Esophagus (tissue), 2 donors: ENCODE data around the gene TKFC. TPM values are rescaled to one million over a fixed set of nuclear protein-coding genes. Genes with fewer than 3 reads are reported as not detected.
"Not testable (repeated sequence)": the region's sequence is repeated elsewhere in the genome, so short reads cannot be mapped to it uniquely, and the experiment has no call there.

Experiments used
- H3K27ac ChIP-seq, 2 donors: one replicate each; pipeline ENCODE4 v1.5.1; 2013; ENCODE audit warnings: low read depth in 2 of 2, mild to moderate bottlenecking in 2 of 2, inconsistent platforms in 1 of 2, low read length in 1 of 2, moderate library complexity in 1 of 2
- H3K27me3 ChIP-seq, 2 donors: one replicate each; pipeline ENCODE4 v1.6.1; 2013; ENCODE audit warnings: low read length in 2 of 2, control low read depth in 1 of 2, mild to moderate bottlenecking in 1 of 2; ENCODE audit not compliant: insufficient read depth in 2 of 2, control insufficient read depth in 1 of 2
- H3K36me3 ChIP-seq, 2 donors: one replicate each; pipeline ENCODE4 v1.6.1; 2013; ENCODE audit warnings: low read length in 1 of 2; ENCODE audit not compliant: control insufficient read depth in 2 of 2, insufficient read depth in 2 of 2
- H3K4me1 ChIP-seq, 2 donors: one replicate each; pipeline ENCODE4 v1.6.1; 2013; ENCODE audit warnings: low read length in 1 of 2; ENCODE audit not compliant: control insufficient read depth in 2 of 2, insufficient read depth in 2 of 2
- H3K4me3 ChIP-seq, 2 donors: one replicate each; pipeline ENCODE4 v1.5.1; 2013; ENCODE audit warnings: low read length in 2 of 2, mild to moderate bottlenecking in 2 of 2, low read depth in 1 of 2, moderate library complexity in 1 of 2
- H3K9me3 ChIP-seq, 2 donors: one replicate each; pipeline ENCODE4 v1.6.1; 2013; ENCODE audit warnings: mild to moderate bottlenecking in 2 of 2, low read depth in 1 of 2, low read length in 1 of 2, moderate library complexity in 1 of 2; ENCODE audit not compliant: control insufficient read depth in 2 of 2, insufficient read depth in 1 of 2
- WGBS, 2 donors: extraction: QIAGEN DNeasy Blood & Tissue Kit; methylation state at CpG; one replicate each; pipeline ENCODE4 v1.1.7; 2013; 5-methylcytosine and 5-hydroxymethylcytosine counted together
- polyA plus RNA-seq, 2 donors: library from polyadenylated mRNA; stranded (reverse); fragments of 200-250 nt; gene quantifications; one replicate each; pipeline ENCODE4 v1.2.3, GENCODE V29; 2013
- donor health status: healthy with polysubstance abuse.
- donor health status: Bipolar disorder and iron deficiency.

The TKFC gene
- polyA plus RNA-seq, 2 donors = 23.9 to 42.5 TPM

DNA sequence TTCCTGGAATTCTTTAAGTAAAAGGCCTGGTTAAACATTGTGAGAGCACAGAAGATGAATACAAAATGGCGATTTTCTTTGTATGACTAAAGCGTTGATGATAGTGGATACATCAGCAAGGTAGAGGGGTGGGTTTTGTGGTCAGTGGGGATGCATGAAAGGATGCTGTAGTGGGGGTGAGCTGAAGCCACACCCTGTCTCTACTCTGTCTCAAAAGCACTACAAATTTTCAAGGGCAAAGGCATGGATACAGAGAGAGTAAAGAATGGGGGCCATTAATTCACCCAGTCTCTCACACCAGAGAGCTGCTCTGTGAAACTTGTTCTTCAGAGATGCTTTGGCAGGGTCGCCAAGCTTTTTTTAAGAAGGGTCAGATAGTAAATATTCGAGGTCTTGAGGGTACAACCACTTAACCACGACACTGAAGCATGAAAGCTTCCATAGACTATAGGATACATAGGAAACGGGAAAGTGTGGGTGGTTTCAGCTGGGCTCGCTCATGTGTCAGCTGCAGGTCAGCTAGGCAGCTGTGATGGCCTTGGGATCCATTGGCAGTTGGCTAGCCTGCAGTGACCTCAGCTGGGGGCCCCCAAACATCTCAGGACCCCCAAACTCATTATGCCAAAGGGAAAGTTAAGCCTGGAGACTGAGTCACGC, 37.4 kb downstream of the TKFC start:
- Histone ChIP-seq H3K9me3 (no peaks in the 10 kb centered on the region), H3K4me1 (peaks cover 2 to 10% of the 10 kb centered on the region in 2 donors), H3K27me3 (no peaks in the 10 kb centered on the region), H3K4me3 (no peak overlapping the region), H3K36me3 (peaks cover 5 to 6% of the 10 kb centered on the region in 2 donors), H3K27ac (peak overlapping the region; percentile 59 to 62)
- WGBS, 2 donors = 83 to 87% methylated on average over 8 of the region's 8 CpGs

DNA sequence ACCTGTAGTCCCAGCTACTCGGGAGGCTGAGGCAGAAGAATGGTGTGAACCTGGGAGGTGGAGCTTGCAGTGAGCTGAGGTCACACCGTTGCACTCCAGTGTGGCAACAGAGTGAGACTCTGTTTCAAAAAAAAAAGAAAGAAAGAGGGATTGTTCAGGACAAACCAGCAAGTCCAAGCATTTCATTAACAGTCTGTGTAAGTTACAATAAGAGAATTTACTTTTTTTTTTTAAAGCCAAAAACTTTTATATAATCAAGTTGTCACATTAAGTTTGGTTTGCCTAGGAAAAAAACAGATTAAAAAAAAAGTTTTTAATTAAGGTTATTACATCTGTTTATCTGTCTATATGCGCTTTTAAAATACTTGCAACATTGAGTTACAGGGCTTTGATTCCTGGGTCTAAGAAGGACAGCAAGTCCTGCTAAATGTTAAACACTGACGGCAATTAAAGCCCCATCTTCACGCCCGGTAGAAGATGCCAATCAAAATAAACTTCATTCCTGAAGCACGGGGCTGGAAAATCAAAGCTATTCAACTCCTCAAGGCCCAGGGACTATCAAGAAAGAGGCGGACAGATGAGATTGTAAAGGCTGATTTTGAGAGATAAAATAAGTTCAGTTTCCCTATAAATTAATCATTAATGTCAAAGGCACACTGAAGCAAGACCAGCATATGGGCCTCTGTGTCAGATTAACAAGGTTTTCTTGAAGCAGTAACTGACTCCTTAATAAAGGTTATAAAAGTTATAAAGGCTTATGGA, 39.8 kb downstream of the TKFC start:
- no peaks in the 10 kb centered on the region for H3K27me3 ChIP-seq
- H3K27ac ChIP-seq = no peak overlapping the region
- WGBS, 2 donors = 81 to 86% methylated on average over 8 of the region's 8 CpGs
- no peak overlapping the region for H3K4me3 ChIP-seq
- H3K4me1 ChIP-seq = peaks cover 2 to 8% of the 10 kb centered on the region in 2 donors
- H3K36me3 ChIP-seq = peaks cover 0 to 5% of the 10 kb centered on the region in 2 donors
- H3K9me3 ChIP-seq = no peaks in the 10 kb centered on the region

DNA sequence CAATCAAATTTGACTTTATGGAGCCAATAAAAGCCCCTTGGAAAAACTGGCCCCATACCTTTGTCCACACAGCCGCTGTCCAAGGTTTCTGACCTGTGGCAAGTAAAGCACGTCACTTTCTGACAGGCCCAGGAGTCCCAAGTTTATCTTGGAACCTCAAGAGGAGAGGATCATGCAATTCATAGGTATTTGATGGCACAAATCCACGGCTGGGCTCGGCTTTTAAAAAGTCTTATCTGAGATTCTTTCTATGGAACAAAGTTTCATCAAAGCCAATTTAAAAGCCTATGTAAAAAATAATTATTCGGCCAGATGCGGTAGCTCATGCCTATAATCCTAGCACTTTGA, 42.7 kb downstream of the TKFC start:
- Histone ChIP-seq H3K4me3 (no peak overlapping the region), H3K4me1 (no peaks in the 10 kb centered on the region), H3K27me3 (no peaks in the 10 kb centered on the region), H3K36me3 (no peaks in the 10 kb centered on the region), H3K27ac (no peak overlapping the region), H3K9me3 (no peaks in the 10 kb centered on the region)
- 59 to 69% methylated on average over 6 of the region's 6 CpGs for WGBS, 2 donors

- 68 to 83% methylated on average over 6 of the region's 6 CpGs for WGBS, 2 donors
- no peaks in the 10 kb centered on the region for H3K36me3 ChIP-seq
- H3K27ac ChIP-seq = no peak overlapping the region
- no peaks in the 10 kb centered on the region for H3K27me3 ChIP-seq
- no peak overlapping the region for H3K4me3 ChIP-seq
- H3K4me1 ChIP-seq = no peaks in the 10 kb centered on the region
- no peaks in the 10 kb centered on the region for H3K9me3 ChIP-seq
These were observed 44.6 kb downstream of the TKFC start for GRCh38 chr11:61377461-61378160.

DNA sequence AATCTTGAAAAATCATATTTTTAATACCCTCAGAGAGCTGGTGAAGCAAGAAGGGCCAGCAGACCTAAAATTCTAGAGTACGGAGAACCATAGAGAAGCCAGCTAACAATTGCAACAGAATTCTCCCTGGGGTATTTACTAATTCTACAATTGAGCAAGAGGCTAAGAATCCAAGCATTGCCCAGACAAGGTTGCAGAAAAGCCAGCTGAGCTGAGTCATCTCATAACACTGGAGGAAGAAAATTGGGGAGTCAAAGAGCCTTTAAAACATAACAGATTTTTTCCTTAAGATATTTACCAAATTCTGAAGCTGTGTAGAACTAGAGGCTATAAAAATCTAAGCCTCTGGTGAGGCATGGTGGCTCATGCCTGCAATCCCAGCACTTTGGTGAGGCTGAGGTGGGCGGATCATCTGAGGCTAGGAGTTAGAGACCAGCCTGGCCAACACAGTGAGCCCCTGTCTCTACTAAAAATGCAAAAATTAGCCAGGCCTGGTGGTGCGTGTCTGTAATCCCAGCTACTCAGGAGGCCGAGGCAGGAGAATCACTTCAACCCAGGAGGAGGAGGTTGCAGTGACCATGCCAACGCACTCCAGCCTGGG, 45.8 kb downstream of the TKFC start:
- H3K9me3 ChIP-seq = no peaks in the 10 kb centered on the region
- H3K27ac ChIP-seq = peak overlapping the region; percentile 61 to 65
- no peaks in the 10 kb centered on the region for H3K27me3 ChIP-seq
- WGBS, 2 donors = 49 to 66% methylated on average over 5 of the region's 5 CpGs
- no peaks in the 10 kb centered on the region for H3K4me1 ChIP-seq
- no peak overlapping the region for H3K4me3 ChIP-seq
- no peaks in the 10 kb centered on the region for H3K36me3 ChIP-seq

- Histone ChIP-seq H3K27me3 (no peaks in the 10 kb centered on the region), H3K9me3 (no peaks in the 10 kb centered on the region), H3K4me1 (peaks cover 0 to 8% of the 10 kb centered on the region in 2 donors), H3K27ac (no peak overlapping the region), H3K4me3 (no peak overlapping the region), H3K36me3 (no peaks in the 10 kb centered on the region)
- WGBS, 2 donors = 83 to 93% methylated on average over 9 of the region's 9 CpGs
These were observed 47.9 kb downstream of the TKFC start for GRCh38 chr11:61380884-61381283.

DNA sequence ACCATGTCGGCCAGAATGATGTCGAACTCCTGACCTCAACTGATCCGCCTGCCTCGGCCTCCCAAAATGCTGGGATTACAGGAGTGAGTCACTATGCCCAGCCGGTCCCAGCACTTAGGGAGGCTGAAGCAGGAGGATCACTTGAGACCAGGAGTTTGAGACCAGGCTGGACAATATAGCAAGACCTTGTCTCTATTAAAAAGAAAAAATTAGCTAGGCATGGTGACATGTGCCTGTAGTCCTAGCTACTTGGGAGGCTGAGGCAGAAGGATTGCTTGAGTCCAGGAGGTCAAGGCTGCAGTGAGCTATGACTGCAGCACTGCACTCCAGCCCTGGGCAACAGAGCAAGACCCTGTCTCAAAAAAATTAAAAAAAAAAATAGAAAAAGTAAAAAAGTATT, 50.8 kb downstream of the TKFC start:
- not testable (repeated sequence) for H3K27me3 ChIP-seq
- WGBS, 2 donors = 86 to 90% methylated on average over 5 of the region's 5 CpGs

DNA sequence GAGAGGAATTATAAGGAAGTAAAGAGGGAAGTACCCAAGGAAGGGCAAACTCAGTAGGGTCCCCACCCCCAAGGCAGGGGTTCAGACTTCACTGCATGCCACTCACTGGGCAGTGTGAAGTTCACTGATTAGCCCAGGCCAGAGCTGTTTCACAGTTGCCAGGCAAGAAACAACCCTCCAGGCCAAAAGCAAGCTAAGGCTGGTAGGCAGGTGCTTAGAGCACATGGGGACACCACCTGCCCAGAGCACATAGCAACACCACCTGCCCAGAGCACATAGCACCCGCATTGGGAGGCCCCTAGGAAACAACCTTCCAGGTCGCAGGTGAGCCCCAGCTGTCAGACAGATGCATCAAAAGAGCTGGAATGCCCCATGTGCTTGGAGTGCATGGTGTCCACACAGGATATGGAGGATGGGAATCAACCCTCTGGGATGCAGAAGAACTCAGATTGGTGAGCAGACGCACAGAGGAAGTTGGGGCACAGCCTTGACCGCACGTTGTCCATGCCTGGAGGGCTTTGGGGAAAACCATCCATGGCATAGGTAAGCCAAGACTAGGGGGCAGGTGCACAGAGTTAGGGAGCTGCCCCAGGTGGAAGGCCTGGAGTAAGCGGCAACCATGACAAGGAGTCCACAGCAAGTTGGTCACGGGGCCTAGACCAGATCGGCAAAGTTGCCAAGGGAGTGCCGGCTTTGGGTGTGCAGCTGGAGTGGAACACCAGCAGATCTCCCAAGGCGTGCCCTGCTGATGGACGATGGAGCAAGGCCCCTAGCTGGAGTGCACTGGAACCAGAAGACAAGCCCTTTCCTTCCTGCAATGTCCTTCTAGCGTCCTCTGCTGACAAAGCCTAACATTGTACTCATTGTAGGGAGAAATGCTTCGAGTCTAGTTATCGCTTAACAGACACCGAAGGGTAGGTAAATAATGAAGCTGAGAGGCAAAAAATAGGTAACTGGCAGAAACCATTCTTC, 51.5 kb downstream of the TKFC start:
- no peak overlapping the region for H3K4me3 ChIP-seq
- H3K9me3 ChIP-seq = no peaks in the 10 kb centered on the region
- no peaks in the 10 kb centered on the region for H3K36me3 ChIP-seq
- WGBS, 2 donors = 74 to 79% methylated on average over 15 of the region's 15 CpGs
- no peaks in the 10 kb centered on the region for H3K27me3 ChIP-seq
- peaks cover 0 to 8% of the 10 kb centered on the region in 2 donors for H3K4me1 ChIP-seq
- H3K27ac ChIP-seq = no peak overlapping the region

More for the DNA sequence above, 50.8 kb downstream of the TKFC start:
- H3K4me3 ChIP-seq, H3K36me3 ChIP-seq, H3K9me3 ChIP-seq, H3K4me1 ChIP-seq, H3K27ac ChIP-seq: not testable (repeated sequence)

- Histone ChIP-seq H3K9me3 (no peaks in the 10 kb centered on the region), H3K27me3 (no peaks in the 10 kb centered on the region), H3K4me3 (no peak overlapping the region), H3K27ac (no peak overlapping the region), H3K4me1 (no peaks in the 10 kb centered on the region), H3K36me3 (no peaks in the 10 kb centered on the region)
- 71 to 81% methylated on average over 1 of the region's 1 CpG for WGBS, 2 donors
These were observed 57.1 kb downstream of the TKFC start for GRCh38 chr11:61390161-61390560.
